GM19452 (cell line): ENCODE results near the gene ANKRD7.
"Not testable (repeated sequence)": the region's sequence is repeated elsewhere in the genome, so short reads cannot be mapped to it uniquely, and the experiment has no call there.

Experiments used
- ATAC-seq: cut with Tn5 transposase; IDR thresholded peaks from one replicate; pipeline ENCODE4 v1.9.1; 2021; ENCODE audit not compliant: unreplicated experiment

ANKRD7 gene

DNA sequence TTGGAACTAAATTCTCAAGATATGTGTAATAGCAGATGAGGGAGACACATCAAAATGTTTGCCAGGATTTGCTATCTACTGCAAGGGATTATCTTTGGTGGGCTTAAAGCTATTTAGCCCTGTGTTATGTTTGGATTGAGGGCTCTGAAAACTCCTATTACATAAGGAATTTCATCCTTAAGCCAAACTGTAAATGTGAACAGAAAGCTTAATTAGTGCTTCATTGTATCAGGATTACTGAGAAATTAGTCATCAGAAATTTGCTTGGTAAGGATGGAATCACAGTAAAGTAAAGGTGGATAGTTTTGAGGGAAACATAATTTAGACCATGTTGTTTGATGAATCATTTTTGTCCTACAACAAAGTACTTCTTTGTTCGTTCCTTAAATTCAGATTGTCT is 8.3 kb downstream of the ANKRD7 start:
- no peak for ATAC-seq

DNA sequence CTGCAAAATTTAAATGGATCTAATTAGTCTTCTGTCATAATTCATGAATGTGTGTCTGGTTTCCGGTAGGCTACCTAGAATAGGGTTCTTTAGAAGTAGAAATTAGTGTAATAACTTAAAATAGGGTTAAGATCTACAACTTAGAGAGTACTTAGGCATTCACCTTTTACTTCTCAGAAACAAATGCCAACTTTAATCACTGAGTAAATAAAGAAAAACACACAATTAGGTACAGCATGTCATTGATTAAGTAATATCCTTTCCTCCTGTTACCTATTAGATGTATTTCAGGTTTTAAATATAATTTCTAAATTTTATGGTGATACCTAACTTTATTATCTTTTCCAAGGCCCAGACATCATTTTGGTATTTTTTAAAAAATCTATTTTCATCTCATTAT is 9.3 kb downstream of the ANKRD7 start:
- no peak for ATAC-seq

DNA sequence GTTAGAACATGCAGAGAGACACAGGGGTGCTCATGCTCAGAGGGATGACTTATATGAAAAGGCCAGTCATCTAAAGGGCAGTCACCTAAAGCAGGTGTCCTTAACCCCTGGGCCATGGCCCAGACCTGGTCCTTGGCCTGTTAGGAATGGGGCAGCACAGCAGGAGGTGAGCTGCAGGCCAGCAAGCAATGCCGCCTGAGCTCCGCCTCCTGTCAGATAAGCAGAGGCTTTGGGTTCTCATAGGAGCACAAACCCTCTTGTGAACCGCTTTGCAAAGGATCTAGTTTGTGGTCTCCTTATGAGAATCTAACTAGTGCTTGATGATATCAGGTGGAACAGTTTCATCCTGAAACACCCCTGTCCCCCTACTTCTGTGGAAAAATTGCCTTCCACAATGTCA is 14.5 kb downstream of the ANKRD7 start:
- no peak for ATAC-seq

DNA sequence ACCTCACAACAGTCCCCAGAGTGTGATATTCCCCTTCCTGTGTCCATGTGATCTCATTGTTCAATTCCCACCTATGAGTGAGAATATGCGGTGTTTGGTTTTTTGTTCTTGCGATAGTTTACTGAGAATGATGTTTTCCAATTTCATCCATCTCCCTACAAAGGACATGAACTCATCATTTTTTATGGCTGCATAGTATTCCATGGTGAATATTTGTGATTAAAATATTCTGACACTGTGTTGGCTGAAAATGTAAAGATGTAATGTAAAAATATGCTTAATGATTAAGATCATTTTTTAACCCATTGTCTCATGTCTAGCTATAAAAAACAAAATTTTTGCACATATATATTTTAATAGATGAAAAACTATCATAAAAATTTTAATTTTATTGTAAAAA is 15.8 kb downstream of the ANKRD7 start:
- ATAC-seq: not testable (repeated sequence)

DNA sequence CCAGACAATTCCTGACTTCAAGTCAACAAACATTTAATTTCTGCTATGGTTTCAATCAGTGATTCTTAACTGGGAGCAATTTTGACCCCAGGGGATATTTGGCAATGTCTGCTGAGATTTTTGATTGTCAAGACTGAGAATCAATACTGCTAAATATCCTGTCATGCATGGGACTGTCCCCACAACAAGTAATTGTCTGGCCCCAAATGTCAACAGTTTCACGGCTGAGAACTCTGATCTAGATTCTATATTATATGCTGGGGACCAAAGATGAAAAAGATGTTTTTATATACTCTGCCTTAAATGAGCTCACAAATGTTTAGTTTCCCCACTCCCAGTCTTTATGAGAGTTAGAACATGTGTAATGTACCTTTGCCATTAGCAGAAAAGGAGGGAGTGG is 19.2 kb downstream of the ANKRD7 start:
- no peak for ATAC-seq

DNA sequence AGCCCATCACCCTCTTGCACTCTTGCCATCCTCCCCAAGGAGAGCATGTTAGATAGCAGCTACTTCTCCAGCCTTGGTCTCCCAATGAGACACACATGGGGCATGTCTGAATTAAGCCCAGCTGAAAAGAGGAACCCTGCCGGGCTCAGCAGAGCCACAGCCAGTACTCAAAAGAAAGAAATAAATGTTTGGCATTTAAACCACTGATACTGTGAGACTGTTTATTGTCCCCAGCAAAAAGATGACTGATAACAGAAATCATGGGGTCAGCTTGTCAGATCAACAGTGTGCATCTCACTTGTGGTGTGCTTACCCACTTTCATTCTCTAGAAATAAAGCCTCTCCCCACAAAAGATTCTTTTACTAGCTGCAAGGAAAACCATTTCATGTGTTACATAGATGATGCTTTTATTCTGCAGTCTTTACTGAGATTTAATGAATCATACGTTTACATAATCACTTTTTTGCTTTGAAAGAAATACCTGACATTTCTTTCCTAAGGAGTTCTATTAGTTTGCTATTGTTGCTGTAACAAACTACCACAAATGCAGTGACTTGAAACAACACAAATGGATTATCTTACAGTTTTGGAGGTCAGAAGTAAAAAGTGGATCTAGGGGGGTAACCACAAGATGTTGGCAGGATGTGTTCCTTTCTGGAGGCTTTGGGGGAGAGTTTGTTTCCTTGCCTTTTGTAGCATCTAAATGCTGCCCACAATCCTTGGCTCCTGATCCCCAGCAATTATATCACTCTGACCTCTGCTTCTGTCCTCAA is 20.9 kb downstream of the ANKRD7 start:
- ATAC-seq: peak; percentile 61

DNA sequence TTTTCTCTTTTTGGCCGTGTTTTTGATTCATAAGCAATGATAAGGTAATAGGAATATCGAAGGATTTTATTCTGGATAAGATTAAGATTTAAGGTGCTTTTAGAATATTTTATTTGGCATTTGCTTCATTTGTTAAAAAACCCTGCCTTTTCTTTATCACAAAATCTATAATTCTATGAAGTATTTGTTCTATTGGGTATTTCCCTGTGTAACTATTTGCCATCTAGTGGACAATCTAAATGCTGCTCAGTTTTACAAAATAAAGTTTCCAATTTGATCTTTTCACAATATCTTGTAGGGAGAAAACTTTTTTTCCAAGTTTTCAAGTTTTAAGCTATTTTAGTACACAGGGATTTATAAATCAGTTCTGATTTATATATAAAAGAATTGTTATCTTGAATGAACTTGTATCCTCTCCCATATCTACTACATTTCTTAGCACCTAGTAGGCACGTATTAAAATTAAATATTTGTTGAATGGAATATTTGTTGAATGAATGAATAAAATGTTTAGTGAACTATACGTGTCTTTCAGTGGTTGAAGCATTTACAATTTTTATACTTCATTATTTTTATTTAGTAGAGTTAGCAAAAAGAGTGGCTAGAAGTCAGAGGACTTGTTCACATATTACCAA is 26.5 kb downstream of the ANKRD7 start:
- ATAC-seq: no peak

DNA sequence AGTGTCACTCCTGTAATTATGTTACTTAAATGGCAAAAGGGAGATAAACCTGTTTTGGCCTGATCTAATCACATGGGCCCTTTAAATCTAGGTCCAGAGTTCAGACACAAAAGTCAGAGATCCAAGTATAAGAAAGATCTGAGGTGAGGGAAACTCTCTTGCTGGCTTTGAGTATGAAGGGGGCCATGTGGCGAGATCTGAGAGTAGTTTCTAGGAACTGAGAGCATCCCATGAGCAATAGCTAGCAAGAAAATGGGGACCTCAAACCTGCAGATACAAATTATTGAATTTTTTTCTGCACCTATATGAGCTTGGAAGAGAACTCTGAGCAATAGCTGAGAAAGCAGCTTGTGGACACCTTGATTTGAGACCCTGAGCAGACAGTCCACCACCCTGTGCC is 27.6 kb downstream of the ANKRD7 start:
- ATAC-seq: no peak

DNA sequence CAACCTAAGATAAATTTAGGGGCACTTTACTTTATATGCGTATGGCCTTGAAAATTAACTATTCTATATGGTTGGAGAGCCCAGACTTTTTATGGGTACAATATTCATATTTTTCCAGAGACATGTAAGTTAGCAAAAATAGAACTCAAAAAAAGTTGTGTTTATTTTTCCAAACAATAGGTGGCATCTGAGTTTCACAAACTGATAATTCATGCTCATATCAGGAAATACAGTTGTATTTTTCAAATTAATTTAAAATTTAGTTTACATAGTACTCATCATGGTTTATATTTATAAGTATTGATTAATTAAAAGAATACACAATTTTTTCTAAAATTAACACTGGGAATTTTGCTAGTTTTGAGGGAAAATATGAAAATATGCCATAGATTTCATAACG is 34.6 kb downstream of the ANKRD7 start:
- ATAC-seq: no peak

DNA sequence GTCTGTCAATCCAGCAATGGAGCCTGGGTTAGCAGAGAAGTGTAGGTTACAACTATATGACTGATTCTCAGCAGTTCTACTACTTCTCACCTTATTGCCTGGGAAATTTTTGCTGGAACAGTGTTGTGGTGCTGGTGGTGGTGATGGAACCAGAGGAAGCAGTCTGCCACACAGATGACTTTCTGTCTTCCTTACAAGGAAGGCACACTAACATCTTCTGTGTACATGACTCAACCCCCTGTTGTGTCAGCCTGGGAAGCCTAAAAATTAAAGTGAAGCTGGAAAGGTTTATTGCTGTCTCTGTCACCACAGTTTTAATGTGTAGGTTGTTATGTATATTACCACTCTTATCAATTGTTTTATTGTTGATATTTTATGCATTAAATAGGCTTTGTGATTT is 40.3 kb downstream of the ANKRD7 start:
- ATAC-seq: no peak

DNA sequence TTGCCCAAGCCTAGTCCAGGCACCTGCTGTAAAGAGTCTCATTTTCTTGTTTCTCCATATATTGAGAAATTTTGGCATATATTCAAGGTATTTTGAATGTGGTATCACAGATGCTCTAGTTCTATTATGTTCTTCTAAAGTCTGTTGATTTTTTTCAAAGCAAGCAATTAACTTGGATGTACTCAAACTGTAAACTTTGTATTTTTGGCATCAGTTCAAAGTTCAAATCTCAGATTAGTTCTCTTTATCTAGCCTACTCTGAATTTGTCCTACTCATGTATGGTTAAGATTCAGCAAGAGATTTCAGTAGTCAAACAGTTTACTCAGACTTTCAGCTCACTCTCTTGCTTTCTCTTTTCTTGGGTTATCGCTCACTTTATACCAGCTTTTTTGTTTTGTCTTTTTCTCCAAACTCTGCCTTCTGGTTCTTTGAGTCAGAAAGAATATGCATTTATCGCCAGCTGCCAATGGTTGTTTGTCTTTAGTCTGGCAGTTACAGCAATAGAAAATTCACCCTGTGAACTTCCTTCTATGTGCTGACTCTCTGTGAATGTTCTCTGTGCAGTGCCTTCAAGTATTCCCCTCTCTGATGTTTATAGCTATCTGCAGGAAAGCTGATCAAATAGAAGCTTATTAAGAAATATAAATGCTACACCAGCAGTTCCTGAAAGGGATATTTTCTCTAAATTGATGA is 56.0 kb downstream of the ANKRD7 start:
- no peak for ATAC-seq

DNA sequence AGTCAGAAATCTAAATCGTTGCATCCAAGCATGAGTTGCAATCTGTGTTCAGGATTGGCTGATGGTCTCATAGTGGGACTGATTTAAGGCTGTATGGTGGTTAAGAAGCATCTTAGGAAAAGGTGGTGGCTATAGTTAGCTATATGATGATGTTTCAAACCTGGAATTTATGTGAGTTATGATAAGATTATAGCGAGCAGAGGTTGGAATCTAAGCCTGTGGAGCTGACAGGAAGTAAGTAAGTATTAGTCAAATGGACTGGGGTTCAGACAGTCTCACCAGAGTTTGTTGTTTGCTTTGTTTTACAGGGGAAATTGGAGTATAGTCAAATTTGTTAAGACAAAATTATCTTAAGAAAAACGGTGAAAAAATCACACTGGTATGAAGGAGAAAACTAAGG is 56.7 kb downstream of the ANKRD7 start:
- ATAC-seq: no peak

DNA sequence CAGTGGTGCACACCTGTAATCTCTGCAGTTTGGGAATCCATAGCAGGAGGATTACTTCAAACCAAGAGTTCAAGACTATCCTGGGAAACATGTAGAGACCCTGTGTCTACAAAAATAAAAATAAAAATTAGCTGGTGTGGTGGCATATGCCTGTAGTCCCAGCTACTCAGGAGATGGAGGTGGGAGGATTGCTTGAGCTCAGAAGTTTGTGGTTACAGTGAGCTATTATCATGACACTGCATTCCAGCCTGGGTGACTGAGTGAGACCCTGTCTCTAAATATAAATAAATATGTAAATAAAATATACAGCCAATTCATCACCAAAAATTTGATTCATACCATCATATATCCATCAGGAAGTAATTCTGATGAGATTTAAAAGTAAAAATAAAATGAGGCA is 60.9 kb downstream of the ANKRD7 start:
- ATAC-seq: no peak

DNA sequence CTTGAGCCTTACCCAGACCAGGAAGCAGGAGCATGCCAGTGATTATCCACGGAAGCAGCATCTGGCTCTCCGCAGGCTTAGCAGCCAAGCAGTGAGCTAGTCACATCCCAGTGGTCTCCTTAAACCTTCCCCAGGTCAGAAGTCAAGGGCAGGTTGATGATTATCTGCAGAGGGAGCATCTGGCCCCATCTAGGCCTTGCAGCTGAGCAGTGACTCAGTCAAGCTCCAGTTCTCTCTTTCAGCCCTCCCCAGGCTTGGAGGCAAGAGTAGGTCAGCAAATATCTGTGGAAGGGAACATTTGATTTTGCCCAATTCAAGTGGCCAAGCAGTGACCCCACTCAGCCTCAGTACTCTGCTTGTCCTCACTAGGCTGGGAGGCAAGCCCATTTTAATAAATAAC is 61.6 kb downstream of the ANKRD7 start:
- ATAC-seq: no peak

DNA sequence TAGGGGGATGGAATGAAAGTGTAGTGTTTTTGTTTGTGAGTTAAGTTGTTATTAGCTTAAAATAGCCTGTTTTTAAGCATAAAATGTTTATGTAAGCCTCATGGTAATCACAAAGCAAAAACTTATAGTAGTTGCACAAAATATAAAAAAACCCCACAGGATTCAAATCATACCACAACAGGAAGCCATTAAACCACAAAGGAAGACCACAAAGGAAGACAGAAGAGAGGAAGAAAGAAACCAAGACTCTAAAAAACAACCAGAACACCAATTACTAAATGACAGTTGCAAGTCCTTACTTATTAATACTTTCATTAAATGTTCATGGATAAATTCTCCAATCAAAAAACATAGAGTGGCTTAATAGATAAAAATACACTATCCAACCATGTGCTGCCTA is 63.6 kb downstream of the ANKRD7 start:
- ATAC-seq: peak; percentile 84

DNA sequence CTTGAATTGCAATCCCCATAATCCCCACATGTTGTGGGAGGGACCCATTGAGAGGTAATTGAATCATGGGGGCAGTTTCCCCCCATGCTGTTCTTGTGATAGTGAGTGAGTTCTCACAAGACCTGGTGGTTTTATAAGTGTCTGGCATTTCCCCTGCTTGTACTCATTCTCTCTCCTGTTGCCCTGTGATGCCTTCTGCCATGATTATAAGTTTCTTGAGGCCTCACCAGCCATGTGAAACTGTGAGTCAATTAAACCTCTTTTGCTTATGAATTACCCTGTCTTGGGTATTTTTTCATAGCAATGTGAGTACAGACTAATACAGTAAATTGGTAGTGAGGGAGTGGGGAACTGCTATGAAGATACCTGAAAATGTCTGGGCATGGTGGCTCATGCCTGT is 65.0 kb downstream of the ANKRD7 start:
- no peak for ATAC-seq
